IMR-90 (cell line): ENCODE data around the gene PCSK2. TPM values are rescaled to one million over a fixed set of nuclear protein-coding genes. Genes with fewer than 3 reads are reported as not detected.
A peak's percentile ranks its signal among the peaks of the same experiment; 100 is the strongest.

ENCODE experiments used
- ATAC-seq: fragments of 200-7000 bp; cut with Tn5 transposase; 2 replicates; pipeline ENCODE4 v1.9.1; 2020; ENCODE audit warnings: low read depth, mild to moderate bottlenecking, moderate library complexity
- BruUV-seq: library from RNA; stranded (reverse); fragments of 400-500 nt; replicated peaks from 2 replicates; lab custom pipeline; 2021; lab: Mats Ljungman, UMichigan
- CTCF ChIA-PET: fragments of 300-600 bp; formaldehyde crosslinking; extraction: SDS; loops from one replicate; lab custom pipeline; 2021; ENCODE audit warnings: antibody characterized with exemption; lab: Yijun Ruan, JAX
- POLR2A ChIA-PET: fragments of 300-600 bp; sonication (Branson Sonifier 250); formaldehyde crosslinking; loops from one replicate; lab custom pipeline; 2022; ENCODE audit warnings: antibody characterized with exemption; ENCODE audit not compliant: unreplicated experiment; lab: Charles Lee
- DNase-seq: peaks from one replicate; pipeline ENCODE4 v3.0.0; 2013
- H2AFZ ChIP-seq: replicated peaks from 2 replicates; pipeline ENCODE3; 2013; ENCODE audit warnings: low read length, mild to moderate bottlenecking; ENCODE audit not compliant: poor library complexity
- H2AK5ac ChIP-seq: 2 replicates; pipeline ENCODE4 v1.6.1; 2013; ENCODE audit warnings: low read depth, low read length, inconsistent platforms
- H2AK9ac ChIP-seq: replicated peaks from 2 replicates; pipeline ENCODE3; 2013; ENCODE audit warnings: mild to moderate bottlenecking, low read depth, low read length, moderate library complexity; ENCODE audit not compliant: poor library complexity
- H2BK120ac ChIP-seq: 2 replicates; pipeline ENCODE4 v1.6.1; 2013; ENCODE audit warnings: low read depth, low read length, inconsistent platforms
- H2BK15ac ChIP-seq: 3 replicates; pipeline ENCODE4 v1.6.1; 2013; ENCODE audit warnings: low read depth, low read length, inconsistent platforms
- H2BK20ac ChIP-seq: 2 replicates; pipeline ENCODE4 v1.6.1; 2013; ENCODE audit warnings: low read depth, mild to moderate bottlenecking, inconsistent platforms, low read length, moderate library complexity
- H2BK5ac ChIP-seq: 2 replicates; pipeline ENCODE4 v1.6.1; 2013; ENCODE audit warnings: mild to moderate bottlenecking, low read depth, low read length, inconsistent platforms; ENCODE audit not compliant: poor library complexity, severe bottlenecking
- H3K14ac ChIP-seq: replicated peaks from 2 replicates; pipeline ENCODE4 v1.6.1; 2013; ENCODE audit warnings: low read depth, low read length, inconsistent platforms
- H3K18ac ChIP-seq: 2 replicates; pipeline ENCODE4 v1.6.1; 2013; ENCODE audit warnings: low read depth, low read length, control low read depth
- H3K23ac ChIP-seq: 2 replicates; pipeline ENCODE4 v1.6.1; 2013; ENCODE audit warnings: low read depth, low read length, inconsistent platforms
- H3K27ac ChIP-seq: 2 replicates; pipeline ENCODE4 v1.5.1; 2013; ENCODE audit warnings: mild to moderate bottlenecking, control low read depth, low read length; ENCODE audit not compliant: insufficient read depth
- H3K27me3 ChIP-seq: 2 replicates; pipeline ENCODE4 v1.6.1; 2013; ENCODE audit warnings: low read length; ENCODE audit not compliant: control insufficient read depth, insufficient read depth
- H3K36me3 ChIP-seq: 2 replicates; pipeline ENCODE4 v1.6.1; 2013; ENCODE audit warnings: low read length, mixed read lengths; ENCODE audit not compliant: control insufficient read depth, insufficient read depth
- H3K4ac ChIP-seq: 2 replicates; pipeline ENCODE4 v1.6.1; 2013; ENCODE audit warnings: low read depth, low read length, inconsistent platforms
- H3K4me1 ChIP-seq: 2 replicates; pipeline ENCODE4 v1.6.1; 2013; ENCODE audit warnings: low read length, mixed read lengths; ENCODE audit not compliant: control insufficient read depth, insufficient read depth
- H3K4me2 ChIP-seq: 2 replicates; pipeline ENCODE4 v1.6.1; 2013; ENCODE audit warnings: low read depth, mild to moderate bottlenecking, control low read depth, low read length, moderate library complexity
- H3K4me3 ChIP-seq: 2 replicates; pipeline ENCODE4 v1.5.1; 2013; ENCODE audit warnings: low read depth, mild to moderate bottlenecking, control low read depth, low read length, moderate library complexity; ENCODE audit not compliant: insufficient read depth
- H3K56ac ChIP-seq: 2 replicates; pipeline ENCODE4 v1.6.1; 2013; ENCODE audit warnings: low read length, inconsistent platforms; ENCODE audit not compliant: insufficient read depth; ENCODE audit errors: extremely low read depth
- H3K79me1 ChIP-seq, 2 experiments: 2 replicates each; pipeline ENCODE4 v1.6.1; 2013; ENCODE audit warnings: low read length in 2 of 2, inconsistent platforms in 1 of 2, low read depth in 1 of 2
- H3K9ac ChIP-seq: 2 replicates; pipeline ENCODE4 v1.6.1; 2013; ENCODE audit warnings: low read depth, low read length, control low read depth
- H3K9me1 ChIP-seq: 2 replicates; pipeline ENCODE4 v1.6.1; 2013; ENCODE audit warnings: low read length, inconsistent platforms; ENCODE audit not compliant: insufficient read depth
- H3K9me3 ChIP-seq: 2 replicates; pipeline ENCODE4 v1.6.1; 2013; ENCODE audit warnings: low read length; ENCODE audit not compliant: control insufficient read depth, insufficient read depth
- H4K20me1 ChIP-seq: 2 replicates; pipeline ENCODE4 v1.6.1; 2013; ENCODE audit warnings: low read length, inconsistent platforms; ENCODE audit not compliant: insufficient read depth
- H4K5ac ChIP-seq: 2 replicates; pipeline ENCODE4 v1.6.1; 2013; ENCODE audit warnings: mild to moderate bottlenecking, low read depth, low read length, control low read depth
- H4K8ac ChIP-seq, 2 experiments: 2 replicates each; pipeline ENCODE4 v1.6.1; 2013; ENCODE audit warnings: low read depth in 2 of 2, low read length in 2 of 2, control low read depth in 1 of 2, inconsistent platforms in 1 of 2
- H4K91ac ChIP-seq: 2 replicates; pipeline ENCODE4 v1.6.1; 2013; ENCODE audit warnings: low read depth, low read length, inconsistent platforms; ENCODE audit not compliant: insufficient read depth
- BHLHE40 ChIP-seq: fragments of 150-350 bp; IDR thresholded peaks from 2 replicates; pipeline ENCODE4 v1.6.1; 2016; ENCODE audit warnings: mild to moderate bottlenecking, low read depth, low read length
- CEBPB ChIP-seq: IDR thresholded peaks from 2 replicates; pipeline ENCODE4 v1.6.1; 2012; ENCODE audit warnings: low read depth, low read length, improper control_type of control experiment
- CHD1 ChIP-seq: IDR thresholded peaks from 2 replicates; pipeline ENCODE4 v1.6.1; 2012; ENCODE audit warnings: low read depth, low read length, improper control_type of control experiment
- CTCF ChIP-seq: conservative IDR thresholded peaks from 2 replicates; pipeline ENCODE4 v1.5.1; 2012; ENCODE audit warnings: mild to moderate bottlenecking, low read depth, low read length, improper control_type of control experiment
- ELK1 ChIP-seq: fragments of 150-350 bp; IDR thresholded peaks from 2 replicates; pipeline ENCODE4 v1.6.1; 2016; ENCODE audit warnings: low read depth, mild to moderate bottlenecking, low read length, moderate library complexity, borderline replicate concordance
- FOS ChIP-seq: fragments of 150-350 bp; IDR thresholded peaks from 2 replicates; pipeline ENCODE4 v1.6.1; 2016; ENCODE audit warnings: low read depth, low read length
- MAFK ChIP-seq: IDR thresholded peaks from 2 replicates; pipeline ENCODE4 v1.6.1; 2012; ENCODE audit warnings: low read depth, low read length, improper control_type of control experiment
- MAZ ChIP-seq: IDR thresholded peaks from 2 replicates; pipeline ENCODE4 v1.6.1; 2012; ENCODE audit warnings: low read depth, mild to moderate bottlenecking, low read length, improper control_type of control experiment, moderate library complexity, borderline replicate concordance
- MXI1 ChIP-seq: IDR thresholded peaks from 2 replicates; pipeline ENCODE4 v1.6.1; 2012; ENCODE audit warnings: low read depth, mild to moderate bottlenecking, low read length, moderate library complexity, borderline replicate concordance
- NFE2L2 ChIP-seq: fragments of 150-350 bp; IDR thresholded peaks from 2 replicates; pipeline ENCODE4 v1.6.1; 2016; ENCODE audit warnings: low read depth, mild to moderate bottlenecking, low read length
- POLR2A ChIP-seq: IDR thresholded peaks from 2 replicates; pipeline ENCODE4 v1.6.1; 2012; ENCODE audit warnings: mild to moderate bottlenecking, low read depth, low read length
- RAD21 ChIP-seq: IDR thresholded peaks from 2 replicates; pipeline ENCODE4 v1.6.1; 2012; ENCODE audit warnings: low read length, improper control_type of control experiment
- RCOR1 ChIP-seq: IDR thresholded peaks from 2 replicates; pipeline ENCODE4 v1.6.1; 2012; ENCODE audit warnings: mild to moderate bottlenecking, low read length, improper control_type of control experiment; ENCODE audit not compliant: insufficient replicate concordance
- RFX5 ChIP-seq: IDR thresholded peaks from 2 replicates; pipeline ENCODE4 v1.8.0; 2012; ENCODE audit warnings: low read depth, mild to moderate bottlenecking, low read length, moderate library complexity
- SMC3 ChIP-seq: fragments of 150-350 bp; IDR thresholded peaks from 2 replicates; pipeline ENCODE4 v1.6.1; 2016; ENCODE audit warnings: low read depth, mild to moderate bottlenecking, antibody characterized with exemption, low read length, moderate library complexity
- USF2 ChIP-seq: fragments of 150-350 bp; IDR thresholded peaks from 2 replicates; pipeline ENCODE4 v1.6.1; 2017; ENCODE audit warnings: mild to moderate bottlenecking, antibody characterized with exemption, low read length, low read depth
- WGBS, 2 experiments: methylation state at CpG; one replicate each; pipeline versions ENCODE4 v1.1.5 to v1.1.7; 2013; ENCODE audit warnings: missing lambda C conversion rate in 2 of 2; ENCODE audit not compliant: insufficient read length in 1 of 2; ENCODE audit errors: extremely low coverage in 2 of 2; 5-methylcytosine and 5-hydroxymethylcytosine counted together
- dilution Hi-C: fragments of 300-500 bp; cut with HindIII; formaldehyde crosslinking; loops from one replicate; pipeline ENCODE4 v1.14.3; 2018; ENCODE audit warnings: low sequenced_read_pairs; ENCODE audit not compliant: unreplicated experiment
- in situ Hi-C: fragments of 300-500 bp; cut with MboI; formaldehyde crosslinking; loops from 3 replicates; pipeline ENCODE4 v1.14.3; 2019; ENCODE audit warnings: low sequenced_read_pairs, inconsistent platforms, mixed read lengths
- intact Hi-C: fragments of 100-400 bp; cut with micrococcal nuclease; formaldehyde crosslinking; loops from 2 replicates; pipeline ENCODE4 v1.10.0; 2022
- polyA plus RNA-seq, 3 experiments: library from polyadenylated mRNA; depleted of rRNA; stranded (reverse); fragments of >200 nt; gene quantifications; 2 replicates each; pipeline ENCODE4 v1.2.3, GENCODE V29; 2012; ENCODE audit warnings: low replicate concordance in 1 of 3
- total RNA-seq: library from RNA; depleted of rRNA; stranded (reverse); fragments of >200 nt; gene quantifications from 2 replicates; pipeline ENCODE4 v1.2.3, GENCODE V29; 2012

PCSK2 gene
- total and polyA plus RNA-seq, 2 of the 4 experiments (the other 2 are of a cell fraction): not detected

- dilution Hi-C loops (no loop called here), intact Hi-C loops (loop anchor here (10.0 kb wide), 1 partner anchor 401 kb away; no protein-coding TSS in a partner anchor), in situ Hi-C loops (no loop called here)
- ATAC-seq (no peak), DNase-seq (no peak)
- H2AK5ac ChIP-seq: no peak overlapping the region
- no peak overlapping the region for H3K4me3 ChIP-seq
- ChIA-PET CTCF (interaction anchor here (0.6 to 1.5 kb wide), 2 partner anchors 37 to 320 kb away, joined by 3 to 4 read pairs; no protein-coding TSS in a partner anchor), POLR2A (no interaction called here)
- H3K18ac ChIP-seq: no peak overlapping the region
- peaks cover 0 to 8% of the 10 kb centered on the region in 2 experiments; a peak in 2 of 4 replicates for H3K79me1 ChIP-seq
- H2BK120ac ChIP-seq: no peak overlapping the region
- no peaks in the 10 kb centered on the region; the same call in 1 of the 2 replicates for H3K9me1 ChIP-seq
- H4K5ac ChIP-seq: no peak overlapping the region
- no peak overlapping the region for H3K56ac ChIP-seq
- H2BK15ac ChIP-seq: no peak overlapping the region
- no peak overlapping the region for H3K4me2 ChIP-seq
- no peak overlapping the region for H2BK5ac ChIP-seq
- no peak overlapping the region for H3K14ac ChIP-seq
- H3K27me3 ChIP-seq: no peaks in the 10 kb centered on the region
- H2AFZ ChIP-seq: no peak overlapping the region
- peaks cover 3% of the 10 kb centered on the region; the same call in 1 of the 2 replicates for H3K4me1 ChIP-seq
- H4K8ac ChIP-seq: peak overlapping the region in 1 of 2 experiments; percentile 47; a peak in 1 of 4 replicates
- WGBS, 2 experiments: 83% methylated on average over 1 of the region's 3 CpGs; no CpG with 5 or more reads in 1 of the 2 experiments
- H3K27ac ChIP-seq: no peak overlapping the region
- H2BK20ac ChIP-seq: no peak overlapping the region
- no peak overlapping the region for H3K9ac ChIP-seq
- no peaks in the 10 kb centered on the region for H3K9me3 ChIP-seq
- H4K91ac ChIP-seq: no peak overlapping the region
- BruUV-seq: no TSS peak
- no peak overlapping the region for H2AK9ac ChIP-seq
- no peak overlapping the region for H3K4ac ChIP-seq
- no peaks in the 10 kb centered on the region for H4K20me1 ChIP-seq
- H3K23ac ChIP-seq: no peak overlapping the region
- H3K36me3 ChIP-seq: no peaks in the 10 kb centered on the region
- TF ChIP-seq USF2: no peak
- no peak for TF ChIP-seq MAFK
- TF ChIP-seq RAD21: no peak
- no peak for TF ChIP-seq SMC3
- no peak for TF ChIP-seq RCOR1
- no peak for TF ChIP-seq POLR2A
- TF ChIP-seq ELK1: no peak
- TF ChIP-seq CHD1: no peak
- TF ChIP-seq RFX5: no peak
- TF ChIP-seq FOS: no peak
- no peak for TF ChIP-seq NFE2L2
- no peak for TF ChIP-seq CTCF
- TF ChIP-seq CEBPB: no peak
- TF ChIP-seq MAZ: no peak
- TF ChIP-seq MXI1: no peak
- no peak for TF ChIP-seq BHLHE40
Observed at GRCh38 chr20:17534077-17534476, 307.2 kb downstream of the PCSK2 start.
